GM23338 (cell line): Measurements from ENCODE around the gene CDYL2. TPM values are rescaled to one million over a fixed set of nuclear protein-coding genes. Genes with fewer than 3 reads are reported as not detected.

ENCODE experiments used
- ATAC-seq: fragments of 200-7000 bp; cut with Tn5 transposase; 3 replicates; pipeline ENCODE4 v1.9.1; 2020
- DNase-seq: peaks from one replicate; pipeline ENCODE4 v3.0.0-alpha.2; 2015; ENCODE audit warnings: low spot score
- H2AFZ ChIP-seq: fragments of 200-600 bp; sonication (generic); 2 replicates; pipeline ENCODE4 v1.8.0; 2016; ENCODE audit warnings: antibody characterized with exemption, mild to moderate bottlenecking, moderate library complexity
- H3F3A ChIP-seq: fragments of 200-600 bp; sonication (generic); replicated peaks from 2 replicates; pipeline ENCODE4 v1.8.0; 2017; ENCODE audit warnings: antibody characterized with exemption, mixed run types, low read depth
- H3K27ac ChIP-seq: fragments of 200-600 bp; sonication (generic); 2 replicates; pipeline ENCODE4 v1.6.1; 2016; ENCODE audit warnings: low read depth
- H3K27me3 ChIP-seq: fragments of 200-600 bp; sonication (generic); 2 replicates; pipeline ENCODE4 v1.8.0; 2016; ENCODE audit warnings: mild to moderate bottlenecking, mixed run types, moderate library complexity; ENCODE audit not compliant: insufficient read depth
- H3K36me3 ChIP-seq: fragments of 200-600 bp; sonication (generic); 2 replicates; pipeline ENCODE4 v1.8.0; 2016; ENCODE audit warnings: mild to moderate bottlenecking; ENCODE audit not compliant: insufficient read depth
- H3K4me1 ChIP-seq: fragments of 200-600 bp; sonication (generic); 2 replicates; pipeline ENCODE4 v1.8.0; 2016; ENCODE audit warnings: mild to moderate bottlenecking, moderate library complexity; ENCODE audit not compliant: insufficient read depth
- H3K4me2 ChIP-seq: fragments of 200-600 bp; sonication (generic); 2 replicates; pipeline ENCODE4 v1.7.1; 2017; ENCODE audit warnings: mixed run types
- H3K4me3 ChIP-seq: fragments of 200-600 bp; sonication (generic); 2 replicates; pipeline ENCODE4 v1.6.1; 2016; ENCODE audit warnings: mixed run types
- H3K79me2 ChIP-seq: fragments of 200-600 bp; sonication (generic); replicated peaks from 2 replicates; pipeline ENCODE4 v1.8.0; 2017; ENCODE audit warnings: mild to moderate bottlenecking; ENCODE audit not compliant: insufficient read depth
- H3K9me2 ChIP-seq: fragments of 200-600 bp; sonication (generic); 2 replicates; pipeline ENCODE4 v1.8.0; 2017; ENCODE audit not compliant: insufficient read depth
- H4K20me1 ChIP-seq: fragments of 200-600 bp; sonication (generic); replicated peaks from 2 replicates; pipeline ENCODE4 v1.8.0; 2017; ENCODE audit warnings: mild to moderate bottlenecking; ENCODE audit not compliant: insufficient read depth
- H3K27ac Mint-ChIP-seq: 2 replicates; pipeline ENCODE4 v1.8.0; 2020; ENCODE audit warnings: inconsistent platforms, mild to moderate bottlenecking, moderate library complexity, mixed read lengths
- H3K27me3 Mint-ChIP-seq: 3 replicates; pipeline ENCODE4 v1.8.0; 2022; ENCODE audit warnings: low read depth, mild to moderate bottlenecking, moderate library complexity, mixed read lengths, inconsistent platforms; ENCODE audit not compliant: insufficient read depth, poor library complexity
- H3K36me3 Mint-ChIP-seq: 3 replicates; pipeline ENCODE4 v1.8.0; 2021; ENCODE audit warnings: low read depth, mild to moderate bottlenecking, inconsistent platforms, moderate library complexity, mixed read lengths
- H3K4me1 Mint-ChIP-seq: 3 replicates; pipeline ENCODE4 v1.8.0; 2020; ENCODE audit warnings: mild to moderate bottlenecking, inconsistent platforms, mixed read lengths
- H3K4me3 Mint-ChIP-seq: 3 replicates; pipeline ENCODE4 v1.8.0; 2021; ENCODE audit warnings: moderate library complexity, mild to moderate bottlenecking, inconsistent platforms, mixed read lengths
- H3K9me3 Mint-ChIP-seq: 3 replicates; pipeline ENCODE4 v1.8.0; 2020; ENCODE audit warnings: moderate library complexity, mild to moderate bottlenecking, inconsistent platforms, mixed read lengths
- CREB1 ChIP-seq: fragments of 250-450 bp; sonication (Bioruptor Pico); IDR thresholded peaks from 2 replicates; pipeline ENCODE4 v1.5.0; 2020; ENCODE audit warnings: low read depth, mild to moderate bottlenecking, moderate library complexity
- EZH2 ChIP-seq: fragments of 200-600 bp; sonication (generic); IDR thresholded peaks from one replicate; pipeline ENCODE4 v1.8.0; 2017; ENCODE audit warnings: antibody characterized with exemption, mild to moderate bottlenecking, low read depth; ENCODE audit not compliant: unreplicated experiment
- STAT1 ChIP-seq: IDR thresholded peaks from one replicate; pipeline ENCODE4 v1.6.1; 2016; ENCODE audit warnings: antibody characterized with exemption; ENCODE audit not compliant: unreplicated experiment
- polyA plus RNA-seq: library from polyadenylated mRNA; unstranded; fragments of >200 nt; fragmentation: Nextera tagmentation; extraction: Ambion mirVana; gene quantifications from 2 replicates; pipeline ENCODE4 v1.2.1, GENCODE V29; 2016
- total RNA-seq: library from RNA; depleted of rRNA; stranded (reverse); fragments of >200 nt; shearing (Covaris generic); gene quantifications from 2 replicates; pipeline ENCODE4 v1.2.3, GENCODE V29; 2014
- TF ChIP-seq, protein P1 (sequence below): fragments of 250-450 bp; sonication (Bioruptor Pico); IDR thresholded peaks from 2 replicates; pipeline ENCODE4 v1.5.0; 2020; ENCODE audit warnings: mild to moderate bottlenecking, moderate library complexity
- TF ChIP-seq, protein P2 (sequence below): IDR thresholded peaks from one replicate; pipeline ENCODE4 v1.6.1; 2018; ENCODE audit warnings: antibody characterized with exemption; ENCODE audit not compliant: unreplicated experiment
- TF ChIP-seq, protein P3 (sequence below): IDR thresholded peaks from 2 replicates; pipeline ENCODE4 v1.6.1; 2016; ENCODE audit warnings: antibody characterized with exemption
- TF ChIP-seq, protein P4 (sequence below), 2 experiments: fragments of 200-600 bp in 1 of 2; sonication (generic) in 1 of 2; conservative IDR thresholded peaks; 2 replicates each; pipeline versions ENCODE4 v1.5.1 to v1.6.1; 2016 to 2017; ENCODE audit warnings: antibody characterized with exemption in 2 of 2, low read depth in 2 of 2, mild to moderate bottlenecking in 2 of 2, moderate library complexity in 1 of 2

Gene CDYL2
- total and polyA plus RNA-seq, 2 experiments from 2014 or later: 0.82 to 4.3 TPM

DNA sequence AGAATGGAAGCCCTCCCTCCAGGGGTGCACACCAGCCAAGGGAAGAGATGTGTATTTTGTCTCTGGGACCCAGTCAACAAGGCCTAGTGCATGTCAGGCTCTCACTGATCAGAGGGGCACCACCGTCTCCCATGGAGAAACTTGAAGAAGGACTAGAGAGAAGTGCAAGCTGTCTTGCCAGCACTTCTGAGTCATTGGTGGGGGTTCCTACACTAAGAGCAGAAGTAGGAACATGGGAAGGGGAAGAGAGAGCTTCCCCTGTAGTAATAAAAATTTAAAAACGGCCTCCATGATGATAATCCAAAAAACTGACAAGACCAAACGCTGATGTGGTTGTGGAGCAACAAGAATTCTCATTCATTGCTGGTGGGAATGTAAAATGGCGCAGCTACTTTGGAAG lies 217.3 kb downstream of the CDYL2 start:
- H3K27ac Mint-ChIP-seq: no peak overlapping the region
- no peak for ATAC-seq

DNA sequence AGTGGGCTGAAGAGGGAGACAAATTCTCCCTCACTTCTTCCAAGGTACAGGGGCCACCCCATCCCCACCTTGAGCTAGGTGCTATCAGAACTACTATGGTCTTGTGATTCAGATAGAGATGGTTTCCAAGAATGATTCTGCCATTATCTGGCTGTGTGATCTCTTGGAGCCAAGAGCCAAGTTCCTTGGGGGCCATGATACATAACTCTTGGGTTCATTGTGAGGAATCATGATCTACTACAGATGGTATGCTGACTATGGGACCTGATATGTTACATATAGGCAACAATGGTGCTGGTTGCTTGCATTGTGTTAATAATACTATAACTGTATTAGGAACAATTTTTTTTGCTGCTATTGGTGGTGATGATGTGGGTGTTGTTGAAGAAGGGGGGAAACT lies 217.9 kb downstream of the CDYL2 start:
- no peaks in the 10 kb centered on the region for H3K4me1 ChIP-seq
- peaks cover 50% of the 10 kb centered on the region for H3K9me3 Mint-ChIP-seq
- no peak overlapping the region for H3K4me3 ChIP-seq
- no peak overlapping the region for H2AFZ ChIP-seq
- DNase-seq (no peak), ATAC-seq (no peak)
- H3K27ac ChIP-seq: no peak overlapping the region
- no peak overlapping the region for H3K4me2 ChIP-seq
- peaks cover 6% of the 10 kb centered on the region; the same call in 1 of the 2 replicates for H3K9me2 ChIP-seq
- no peaks in the 10 kb centered on the region for H4K20me1 ChIP-seq
- H3K27ac Mint-ChIP-seq: no peak overlapping the region
- H3F3A ChIP-seq: no peaks in the 10 kb centered on the region
- H3K4me1 Mint-ChIP-seq: no peaks in the 10 kb centered on the region
- no peaks in the 10 kb centered on the region for H3K79me2 ChIP-seq
- peaks cover 2% of the 10 kb centered on the region for H3K27me3 Mint-ChIP-seq
- peaks cover 4% of the 10 kb centered on the region; the same call in 1 of the 3 replicates for H3K36me3 Mint-ChIP-seq
- H3K36me3 ChIP-seq: no peaks in the 10 kb centered on the region
- H3K27me3 ChIP-seq: no peaks in the 10 kb centered on the region
- H3K4me3 Mint-ChIP-seq: no peak overlapping the region
- TF ChIP-seq, protein P1, sequence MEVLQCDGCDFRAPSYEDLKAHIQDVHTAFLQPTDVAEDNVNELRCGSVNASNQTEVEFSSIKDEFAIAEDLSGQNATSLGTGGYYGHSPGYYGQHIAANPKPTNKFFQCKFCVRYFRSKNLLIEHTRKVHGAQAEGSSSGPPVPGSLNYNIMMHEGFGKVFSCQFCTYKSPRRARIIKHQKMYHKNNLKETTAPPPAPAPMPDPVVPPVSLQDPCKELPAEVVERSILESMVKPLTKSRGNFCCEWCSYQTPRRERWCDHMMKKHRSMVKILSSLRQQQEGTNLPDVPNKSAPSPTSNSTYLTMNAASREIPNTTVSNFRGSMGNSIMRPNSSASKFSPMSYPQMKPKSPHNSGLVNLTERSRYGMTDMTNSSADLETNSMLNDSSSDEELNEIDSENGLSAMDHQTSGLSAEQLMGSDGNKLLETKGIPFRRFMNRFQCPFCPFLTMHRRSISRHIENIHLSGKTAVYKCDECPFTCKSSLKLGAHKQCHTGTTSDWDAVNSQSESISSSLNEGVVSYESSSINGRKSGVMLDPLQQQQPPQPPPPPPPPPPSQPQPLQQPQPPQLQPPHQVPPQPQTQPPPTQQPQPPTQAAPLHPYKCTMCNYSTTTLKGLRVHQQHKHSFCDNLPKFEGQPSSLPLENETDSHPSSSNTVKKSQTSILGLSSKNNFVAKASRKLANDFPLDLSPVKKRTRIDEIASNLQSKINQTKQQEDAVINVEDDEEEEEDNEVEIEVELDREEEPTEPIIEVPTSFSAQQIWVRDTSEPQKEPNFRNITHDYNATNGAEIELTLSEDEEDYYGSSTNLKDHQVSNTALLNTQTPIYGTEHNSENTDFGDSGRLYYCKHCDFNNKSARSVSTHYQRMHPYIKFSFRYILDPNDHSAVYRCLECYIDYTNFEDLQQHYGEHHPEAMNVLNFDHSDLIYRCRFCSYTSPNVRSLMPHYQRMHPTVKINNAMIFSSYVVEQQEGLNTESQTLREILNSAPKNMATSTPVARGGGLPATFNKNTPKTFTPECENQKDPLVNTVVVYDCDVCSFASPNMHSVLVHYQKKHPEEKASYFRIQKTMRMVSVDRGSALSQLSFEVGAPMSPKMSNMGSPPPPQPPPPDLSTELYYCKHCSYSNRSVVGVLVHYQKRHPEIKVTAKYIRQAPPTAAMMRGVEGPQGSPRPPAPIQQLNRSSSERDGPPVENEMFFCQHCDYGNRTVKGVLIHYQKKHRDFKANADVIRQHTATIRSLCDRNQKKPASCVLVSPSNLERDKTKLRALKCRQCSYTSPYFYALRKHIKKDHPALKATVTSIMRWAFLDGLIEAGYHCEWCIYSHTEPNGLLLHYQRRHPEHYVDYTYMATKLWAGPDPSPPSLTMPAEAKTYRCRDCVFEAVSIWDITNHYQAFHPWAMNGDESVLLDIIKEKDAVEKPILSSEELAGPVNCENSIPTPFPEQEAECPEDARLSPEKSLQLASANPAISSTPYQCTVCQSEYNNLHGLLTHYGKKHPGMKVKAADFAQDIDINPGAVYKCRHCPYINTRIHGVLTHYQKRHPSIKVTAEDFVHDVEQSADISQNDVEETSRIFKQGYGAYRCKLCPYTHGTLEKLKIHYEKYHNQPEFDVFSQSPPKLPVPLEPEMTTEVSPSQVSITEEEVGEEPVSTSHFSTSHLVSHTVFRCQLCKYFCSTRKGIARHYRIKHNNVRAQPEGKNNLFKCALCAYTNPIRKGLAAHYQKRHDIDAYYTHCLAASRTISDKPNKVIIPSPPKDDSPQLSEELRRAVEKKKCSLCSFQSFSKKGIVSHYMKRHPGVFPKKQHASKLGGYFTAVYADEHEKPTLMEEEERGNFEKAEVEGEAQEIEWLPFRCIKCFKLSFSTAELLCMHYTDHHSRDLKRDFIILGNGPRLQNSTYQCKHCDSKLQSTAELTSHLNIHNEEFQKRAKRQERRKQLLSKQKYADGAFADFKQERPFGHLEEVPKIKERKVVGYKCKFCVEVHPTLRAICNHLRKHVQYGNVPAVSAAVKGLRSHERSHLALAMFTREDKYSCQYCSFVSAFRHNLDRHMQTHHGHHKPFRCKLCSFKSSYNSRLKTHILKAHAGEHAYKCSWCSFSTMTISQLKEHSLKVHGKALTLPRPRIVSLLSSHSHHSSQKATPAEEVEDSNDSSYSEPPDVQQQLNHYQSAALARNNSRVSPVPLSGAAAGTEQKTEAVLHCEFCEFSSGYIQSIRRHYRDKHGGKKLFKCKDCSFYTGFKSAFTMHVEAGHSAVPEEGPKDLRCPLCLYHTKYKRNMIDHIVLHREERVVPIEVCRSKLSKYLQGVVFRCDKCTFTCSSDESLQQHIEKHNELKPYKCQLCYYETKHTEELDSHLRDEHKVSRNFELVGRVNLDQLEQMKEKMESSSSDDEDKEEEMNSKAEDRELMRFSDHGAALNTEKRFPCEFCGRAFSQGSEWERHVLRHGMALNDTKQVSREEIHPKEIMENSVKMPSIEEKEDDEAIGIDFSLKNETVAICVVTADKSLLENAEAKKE (CRISPR knock-in tag): no peak
- no peak for TF ChIP-seq CREB1 (CRISPR knock-in tag)
- TF ChIP-seq, protein P2, sequence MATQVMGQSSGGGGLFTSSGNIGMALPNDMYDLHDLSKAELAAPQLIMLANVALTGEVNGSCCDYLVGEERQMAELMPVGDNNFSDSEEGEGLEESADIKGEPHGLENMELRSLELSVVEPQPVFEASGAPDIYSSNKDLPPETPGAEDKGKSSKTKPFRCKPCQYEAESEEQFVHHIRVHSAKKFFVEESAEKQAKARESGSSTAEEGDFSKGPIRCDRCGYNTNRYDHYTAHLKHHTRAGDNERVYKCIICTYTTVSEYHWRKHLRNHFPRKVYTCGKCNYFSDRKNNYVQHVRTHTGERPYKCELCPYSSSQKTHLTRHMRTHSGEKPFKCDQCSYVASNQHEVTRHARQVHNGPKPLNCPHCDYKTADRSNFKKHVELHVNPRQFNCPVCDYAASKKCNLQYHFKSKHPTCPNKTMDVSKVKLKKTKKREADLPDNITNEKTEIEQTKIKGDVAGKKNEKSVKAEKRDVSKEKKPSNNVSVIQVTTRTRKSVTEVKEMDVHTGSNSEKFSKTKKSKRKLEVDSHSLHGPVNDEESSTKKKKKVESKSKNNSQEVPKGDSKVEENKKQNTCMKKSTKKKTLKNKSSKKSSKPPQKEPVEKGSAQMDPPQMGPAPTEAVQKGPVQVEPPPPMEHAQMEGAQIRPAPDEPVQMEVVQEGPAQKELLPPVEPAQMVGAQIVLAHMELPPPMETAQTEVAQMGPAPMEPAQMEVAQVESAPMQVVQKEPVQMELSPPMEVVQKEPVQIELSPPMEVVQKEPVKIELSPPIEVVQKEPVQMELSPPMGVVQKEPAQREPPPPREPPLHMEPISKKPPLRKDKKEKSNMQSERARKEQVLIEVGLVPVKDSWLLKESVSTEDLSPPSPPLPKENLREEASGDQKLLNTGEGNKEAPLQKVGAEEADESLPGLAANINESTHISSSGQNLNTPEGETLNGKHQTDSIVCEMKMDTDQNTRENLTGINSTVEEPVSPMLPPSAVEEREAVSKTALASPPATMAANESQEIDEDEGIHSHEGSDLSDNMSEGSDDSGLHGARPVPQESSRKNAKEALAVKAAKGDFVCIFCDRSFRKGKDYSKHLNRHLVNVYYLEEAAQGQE: no peak

More for the DNA sequence above, 217.3 kb downstream of the CDYL2 start:
- H3K4me3 ChIP-seq: no peak overlapping the region
- H3K4me1 ChIP-seq: no peaks in the 10 kb centered on the region
- peaks cover 4% of the 10 kb centered on the region; the same call in 1 of the 3 replicates for H3K36me3 Mint-ChIP-seq
- H3K4me2 ChIP-seq: no peak overlapping the region
- TF ChIP-seq STAT1 (no peak), EZH2 (no peak)
- TF ChIP-seq, protein P3, sequence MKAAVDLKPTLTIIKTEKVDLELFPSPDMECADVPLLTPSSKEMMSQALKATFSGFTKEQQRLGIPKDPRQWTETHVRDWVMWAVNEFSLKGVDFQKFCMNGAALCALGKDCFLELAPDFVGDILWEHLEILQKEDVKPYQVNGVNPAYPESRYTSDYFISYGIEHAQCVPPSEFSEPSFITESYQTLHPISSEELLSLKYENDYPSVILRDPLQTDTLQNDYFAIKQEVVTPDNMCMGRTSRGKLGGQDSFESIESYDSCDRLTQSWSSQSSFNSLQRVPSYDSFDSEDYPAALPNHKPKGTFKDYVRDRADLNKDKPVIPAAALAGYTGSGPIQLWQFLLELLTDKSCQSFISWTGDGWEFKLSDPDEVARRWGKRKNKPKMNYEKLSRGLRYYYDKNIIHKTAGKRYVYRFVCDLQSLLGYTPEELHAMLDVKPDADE: no peak
- TF ChIP-seq, protein P4, sequence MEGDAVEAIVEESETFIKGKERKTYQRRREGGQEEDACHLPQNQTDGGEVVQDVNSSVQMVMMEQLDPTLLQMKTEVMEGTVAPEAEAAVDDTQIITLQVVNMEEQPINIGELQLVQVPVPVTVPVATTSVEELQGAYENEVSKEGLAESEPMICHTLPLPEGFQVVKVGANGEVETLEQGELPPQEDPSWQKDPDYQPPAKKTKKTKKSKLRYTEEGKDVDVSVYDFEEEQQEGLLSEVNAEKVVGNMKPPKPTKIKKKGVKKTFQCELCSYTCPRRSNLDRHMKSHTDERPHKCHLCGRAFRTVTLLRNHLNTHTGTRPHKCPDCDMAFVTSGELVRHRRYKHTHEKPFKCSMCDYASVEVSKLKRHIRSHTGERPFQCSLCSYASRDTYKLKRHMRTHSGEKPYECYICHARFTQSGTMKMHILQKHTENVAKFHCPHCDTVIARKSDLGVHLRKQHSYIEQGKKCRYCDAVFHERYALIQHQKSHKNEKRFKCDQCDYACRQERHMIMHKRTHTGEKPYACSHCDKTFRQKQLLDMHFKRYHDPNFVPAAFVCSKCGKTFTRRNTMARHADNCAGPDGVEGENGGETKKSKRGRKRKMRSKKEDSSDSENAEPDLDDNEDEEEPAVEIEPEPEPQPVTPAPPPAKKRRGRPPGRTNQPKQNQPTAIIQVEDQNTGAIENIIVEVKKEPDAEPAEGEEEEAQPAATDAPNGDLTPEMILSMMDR (conservative IDR thresholded peaks at IDR 0.05; ENCODE audit: low read depth in 2 of 2): no peak
- H2AFZ ChIP-seq: no peak overlapping the region
- H3K4me1 Mint-ChIP-seq: no peaks in the 10 kb centered on the region
- peaks cover 2% of the 10 kb centered on the region for H3K27me3 Mint-ChIP-seq
- no peak for DNase-seq
- peaks cover 6% of the 10 kb centered on the region; the same call in 1 of the 2 replicates for H3K9me2 ChIP-seq
- no peaks in the 10 kb centered on the region for H3K79me2 ChIP-seq
- H3K9me3 Mint-ChIP-seq: peaks cover 53% of the 10 kb centered on the region
- H3K27ac ChIP-seq: no peak overlapping the region
- H3F3A ChIP-seq: no peaks in the 10 kb centered on the region
- no peaks in the 10 kb centered on the region for H4K20me1 ChIP-seq
- no peak overlapping the region for H3K4me3 Mint-ChIP-seq
- no peaks in the 10 kb centered on the region for H3K27me3 ChIP-seq
- H3K36me3 ChIP-seq: no peaks in the 10 kb centered on the region
